Measurements from ENCODE around the gene CDH23.

DNA sequence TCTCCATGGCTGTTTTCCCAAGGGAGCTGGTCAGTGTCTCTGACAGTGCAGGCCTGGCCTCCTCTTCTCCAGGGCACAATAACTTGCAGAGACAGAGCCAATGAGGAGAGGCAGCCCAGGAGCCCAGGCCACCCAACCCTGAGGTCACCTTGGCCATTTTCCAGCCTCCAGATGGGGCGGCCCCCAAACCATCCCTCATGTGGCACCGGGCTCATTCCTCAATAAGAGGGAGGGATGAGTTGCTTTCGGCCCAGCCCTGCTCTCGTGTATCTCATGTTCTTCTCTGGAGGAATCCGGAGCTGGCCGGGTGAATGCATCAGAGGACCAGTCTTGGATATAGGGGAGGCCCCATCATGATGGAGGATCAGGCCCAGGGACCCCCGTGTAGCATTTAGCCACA, 223.9 kb downstream of the CDH23 start:
- TF ChIP-seq, protein P1, sequence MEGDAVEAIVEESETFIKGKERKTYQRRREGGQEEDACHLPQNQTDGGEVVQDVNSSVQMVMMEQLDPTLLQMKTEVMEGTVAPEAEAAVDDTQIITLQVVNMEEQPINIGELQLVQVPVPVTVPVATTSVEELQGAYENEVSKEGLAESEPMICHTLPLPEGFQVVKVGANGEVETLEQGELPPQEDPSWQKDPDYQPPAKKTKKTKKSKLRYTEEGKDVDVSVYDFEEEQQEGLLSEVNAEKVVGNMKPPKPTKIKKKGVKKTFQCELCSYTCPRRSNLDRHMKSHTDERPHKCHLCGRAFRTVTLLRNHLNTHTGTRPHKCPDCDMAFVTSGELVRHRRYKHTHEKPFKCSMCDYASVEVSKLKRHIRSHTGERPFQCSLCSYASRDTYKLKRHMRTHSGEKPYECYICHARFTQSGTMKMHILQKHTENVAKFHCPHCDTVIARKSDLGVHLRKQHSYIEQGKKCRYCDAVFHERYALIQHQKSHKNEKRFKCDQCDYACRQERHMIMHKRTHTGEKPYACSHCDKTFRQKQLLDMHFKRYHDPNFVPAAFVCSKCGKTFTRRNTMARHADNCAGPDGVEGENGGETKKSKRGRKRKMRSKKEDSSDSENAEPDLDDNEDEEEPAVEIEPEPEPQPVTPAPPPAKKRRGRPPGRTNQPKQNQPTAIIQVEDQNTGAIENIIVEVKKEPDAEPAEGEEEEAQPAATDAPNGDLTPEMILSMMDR (IDR thresholded peaks at IDR 0.05; ENCODE audit: poor library complexity, severe bottlenecking): no peak
- TF ChIP-seq EZH2 (IDR thresholded peaks at IDR 0.05; ENCODE audit: borderline replicate concordance, insufficient read depth, low read length, poor library complexity, severe bottlenecking): no peak
- TF ChIP-seq POLR2AphosphoS5 (IDR thresholded peaks at IDR 0.05): no peak
- TF ChIP-seq, protein P2, sequence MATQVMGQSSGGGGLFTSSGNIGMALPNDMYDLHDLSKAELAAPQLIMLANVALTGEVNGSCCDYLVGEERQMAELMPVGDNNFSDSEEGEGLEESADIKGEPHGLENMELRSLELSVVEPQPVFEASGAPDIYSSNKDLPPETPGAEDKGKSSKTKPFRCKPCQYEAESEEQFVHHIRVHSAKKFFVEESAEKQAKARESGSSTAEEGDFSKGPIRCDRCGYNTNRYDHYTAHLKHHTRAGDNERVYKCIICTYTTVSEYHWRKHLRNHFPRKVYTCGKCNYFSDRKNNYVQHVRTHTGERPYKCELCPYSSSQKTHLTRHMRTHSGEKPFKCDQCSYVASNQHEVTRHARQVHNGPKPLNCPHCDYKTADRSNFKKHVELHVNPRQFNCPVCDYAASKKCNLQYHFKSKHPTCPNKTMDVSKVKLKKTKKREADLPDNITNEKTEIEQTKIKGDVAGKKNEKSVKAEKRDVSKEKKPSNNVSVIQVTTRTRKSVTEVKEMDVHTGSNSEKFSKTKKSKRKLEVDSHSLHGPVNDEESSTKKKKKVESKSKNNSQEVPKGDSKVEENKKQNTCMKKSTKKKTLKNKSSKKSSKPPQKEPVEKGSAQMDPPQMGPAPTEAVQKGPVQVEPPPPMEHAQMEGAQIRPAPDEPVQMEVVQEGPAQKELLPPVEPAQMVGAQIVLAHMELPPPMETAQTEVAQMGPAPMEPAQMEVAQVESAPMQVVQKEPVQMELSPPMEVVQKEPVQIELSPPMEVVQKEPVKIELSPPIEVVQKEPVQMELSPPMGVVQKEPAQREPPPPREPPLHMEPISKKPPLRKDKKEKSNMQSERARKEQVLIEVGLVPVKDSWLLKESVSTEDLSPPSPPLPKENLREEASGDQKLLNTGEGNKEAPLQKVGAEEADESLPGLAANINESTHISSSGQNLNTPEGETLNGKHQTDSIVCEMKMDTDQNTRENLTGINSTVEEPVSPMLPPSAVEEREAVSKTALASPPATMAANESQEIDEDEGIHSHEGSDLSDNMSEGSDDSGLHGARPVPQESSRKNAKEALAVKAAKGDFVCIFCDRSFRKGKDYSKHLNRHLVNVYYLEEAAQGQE (IDR thresholded peaks at IDR 0.05; ENCODE audit: borderline replicate concordance): no peak
- no peak for TF ChIP-seq EP300 (conservative IDR thresholded peaks at IDR 0.05; ENCODE audit: poor library complexity, severe bottlenecking)
- TF ChIP-seq RAD21 (conservative IDR thresholded peaks at IDR 0.05): no peak
- no peak for TF ChIP-seq SMC3 (conservative IDR thresholded peaks at IDR 0.05; ENCODE audit: poor library complexity)
- TF ChIP-seq MXI1 (conservative IDR thresholded peaks at IDR 0.05; ENCODE audit: poor library complexity, severe bottlenecking): no peak
- no peak for TF ChIP-seq TAF1 (IDR thresholded peaks at IDR 0.05; ENCODE audit: low read depth)

Measured in neural cell (in vitro differentiated cells).